OCI-LY3 (cell line): ENCODE data around the gene DDX42.

Experiments used
- CTCF ChIP-seq: fragments of 200-600, 300-600 bp; sonication (generic); IDR thresholded peaks from 2 replicates; pipeline ENCODE4 v1.5.1; 2014; ENCODE audit warnings: antibody characterized with exemption, low read length, low read depth
- EZH2phosphoT487 ChIP-seq: fragments of 200-600 bp; shearing (Covaris generic); IDR thresholded peaks from 2 replicates; pipeline ENCODE4 v1.6.1; 2018; ENCODE audit warnings: antibody characterized with exemption, mixed run types, low read depth

- TF ChIP-seq CTCF (no peak), EZH2phosphoT487 (no peak)
Observed at GRCh38 chr17:63792055-63792729, 18.2 kb downstream of the DDX42 start.
